Right atrium auricular region (tissue), 2 donors: ENCODE measurements around the gene SLC5A6. TPM values are rescaled to one million over a fixed set of nuclear protein-coding genes. Genes with fewer than 3 reads are reported as not detected.

Experiments
- DNase-seq: peaks from one replicate; pipeline ENCODE4 v3.0.0-alpha.2; 2019; ENCODE audit warnings: low spot score
- H3K27ac ChIP-seq, 2 donors: fragments of 200-600 bp; sonication (generic); 1 replicate in 1 of 2; 2 replicates in 1 of 2; pipeline ENCODE4 v1.5.1; 2016 to 2019
- H3K27me3 ChIP-seq, 2 donors: fragments of 200-600 bp; sonication (generic); one replicate each; pipeline versions ENCODE4 v1.5.1 to v1.6.0; 2017 to 2019
- H3K36me3 ChIP-seq: fragments of 200-600 bp; sonication (generic); one replicate; pipeline ENCODE4 v1.5.1; 2016
- H3K4me1 ChIP-seq, 2 donors: fragments of 200-600 bp; sonication (generic); one replicate each; pipeline versions ENCODE4 v1.5.1 to v1.6.0; 2017 to 2019
- H3K4me3 ChIP-seq, 2 donors: fragments of 200-600 bp; sonication (generic); 1 replicate in 1 of 2; 2 replicates in 1 of 2; pipeline ENCODE4 v1.5.1; 2017 to 2019; ENCODE audit warnings: mild to moderate bottlenecking in 1 of 2, moderate library complexity in 1 of 2
- H3K9me3 ChIP-seq, 2 donors: fragments of 200-600 bp; sonication (generic); one replicate each; pipeline ENCODE4 v1.5.1; 2019
- total RNA-seq, 2 donors: library from RNA; depleted of rRNA; stranded (reverse); fragments of >200 nt; gene quantifications; one replicate each; pipeline ENCODE4 v1.1.0, GENCODE V29; 2016
- TF ChIP-seq, protein P1 (sequence below), 2 donors: fragments of 200-600 bp; sonication (generic); IDR thresholded peaks; one replicate each; pipeline ENCODE4 v1.5.1; 2019; ENCODE audit warnings: antibody characterized with exemption in 2 of 2

Gene SLC5A6
- total RNA-seq, 2 donors from 2014 or later = 9.2 to 14.7 TPM

DNA sequence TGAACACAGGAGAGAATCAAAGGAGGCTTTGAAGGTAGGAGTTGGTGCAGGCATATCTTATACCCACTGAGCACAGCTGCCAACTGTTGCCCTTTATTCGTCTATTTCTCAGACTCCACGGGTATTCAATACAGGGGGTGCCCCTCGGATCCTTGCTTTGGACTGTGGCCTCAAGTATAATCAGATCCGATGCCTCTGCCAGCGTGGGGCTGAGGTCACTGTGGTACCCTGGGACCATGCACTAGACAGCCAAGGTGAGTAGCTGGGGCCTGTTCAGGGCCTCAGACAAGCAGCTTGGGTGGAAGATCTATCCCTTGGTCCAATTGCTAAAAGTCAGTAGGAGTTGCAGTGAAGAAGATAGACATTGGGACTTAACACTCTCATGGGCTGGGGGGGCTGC, 10.3 kb upstream of the SLC5A6 start:
- no peaks in the 10 kb centered on the region for H3K27me3 ChIP-seq
- peaks cover 0 to 7% of the 10 kb centered on the region in 2 donors for H3K4me1 ChIP-seq
- TF ChIP-seq, protein P1, sequence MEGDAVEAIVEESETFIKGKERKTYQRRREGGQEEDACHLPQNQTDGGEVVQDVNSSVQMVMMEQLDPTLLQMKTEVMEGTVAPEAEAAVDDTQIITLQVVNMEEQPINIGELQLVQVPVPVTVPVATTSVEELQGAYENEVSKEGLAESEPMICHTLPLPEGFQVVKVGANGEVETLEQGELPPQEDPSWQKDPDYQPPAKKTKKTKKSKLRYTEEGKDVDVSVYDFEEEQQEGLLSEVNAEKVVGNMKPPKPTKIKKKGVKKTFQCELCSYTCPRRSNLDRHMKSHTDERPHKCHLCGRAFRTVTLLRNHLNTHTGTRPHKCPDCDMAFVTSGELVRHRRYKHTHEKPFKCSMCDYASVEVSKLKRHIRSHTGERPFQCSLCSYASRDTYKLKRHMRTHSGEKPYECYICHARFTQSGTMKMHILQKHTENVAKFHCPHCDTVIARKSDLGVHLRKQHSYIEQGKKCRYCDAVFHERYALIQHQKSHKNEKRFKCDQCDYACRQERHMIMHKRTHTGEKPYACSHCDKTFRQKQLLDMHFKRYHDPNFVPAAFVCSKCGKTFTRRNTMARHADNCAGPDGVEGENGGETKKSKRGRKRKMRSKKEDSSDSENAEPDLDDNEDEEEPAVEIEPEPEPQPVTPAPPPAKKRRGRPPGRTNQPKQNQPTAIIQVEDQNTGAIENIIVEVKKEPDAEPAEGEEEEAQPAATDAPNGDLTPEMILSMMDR (IDR thresholded peaks at IDR 0.05) = no peak
- H3K9me3 ChIP-seq = no peaks in the 10 kb centered on the region
- DNase-seq = no peak
- peaks cover 51% of the 10 kb centered on the region for H3K36me3 ChIP-seq
- H3K4me3 ChIP-seq = no peak overlapping the region
- no peak overlapping the region for H3K27ac ChIP-seq

DNA sequence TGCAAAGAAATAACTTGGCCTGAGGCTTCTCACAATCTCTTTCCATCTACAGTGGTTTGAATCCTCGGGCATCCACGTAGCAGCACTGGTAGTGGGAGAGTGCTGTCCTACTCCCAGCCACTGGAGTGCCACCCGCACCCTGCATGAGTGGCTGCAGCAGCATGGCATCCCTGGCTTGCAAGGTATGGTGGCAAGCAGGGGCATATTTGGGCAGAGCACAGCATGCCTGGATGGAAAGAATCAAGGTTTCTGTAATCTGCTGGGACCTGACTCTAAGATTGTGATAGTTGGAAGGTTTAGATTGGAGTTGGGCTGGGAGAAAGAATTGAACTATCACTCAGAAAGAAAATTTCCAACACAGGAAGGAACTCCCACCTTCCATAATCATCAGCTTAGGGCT, 9.1 kb upstream of the SLC5A6 start:
- H3K9me3 ChIP-seq = no peaks in the 10 kb centered on the region
- peaks cover 40% of the 10 kb centered on the region for H3K36me3 ChIP-seq
- H3K27ac ChIP-seq = no peak overlapping the region
- no peak for DNase-seq
- H3K4me1 ChIP-seq = peaks cover 0 to 13% of the 10 kb centered on the region in 2 donors
- H3K4me3 ChIP-seq = no peak overlapping the region
- TF ChIP-seq, protein P1 (IDR thresholded peaks at IDR 0.05) = no peak
- H3K27me3 ChIP-seq = no peaks in the 10 kb centered on the region

DNA sequence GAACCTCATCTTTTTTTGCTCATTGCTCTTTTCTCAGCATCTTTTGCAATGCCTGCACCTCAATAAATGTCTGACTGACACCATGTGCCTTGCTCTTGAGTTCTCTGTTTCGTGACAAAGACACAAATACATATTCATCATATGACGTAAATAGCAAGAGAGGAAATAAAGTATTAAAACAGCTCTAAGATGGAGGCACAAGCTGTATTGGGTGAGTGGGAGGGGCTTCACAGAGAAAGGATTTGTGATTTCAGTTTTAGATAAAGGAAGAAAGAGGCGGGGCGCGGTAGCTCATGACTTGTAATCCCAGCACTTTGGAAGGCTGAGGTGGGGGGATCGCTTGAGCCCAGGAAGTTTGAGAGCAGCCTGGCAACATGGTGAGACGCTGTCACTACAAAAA, 8.0 kb upstream of the SLC5A6 start:
- no peaks in the 10 kb centered on the region for H3K27me3 ChIP-seq
- peaks cover 29% of the 10 kb centered on the region for H3K36me3 ChIP-seq
- no peak for DNase-seq
- peaks cover 0 to 13% of the 10 kb centered on the region in 2 donors for H3K4me1 ChIP-seq
- H3K27ac ChIP-seq = no peak overlapping the region
- no peak overlapping the region for H3K4me3 ChIP-seq
- H3K9me3 ChIP-seq = no peaks in the 10 kb centered on the region
- TF ChIP-seq, protein P1 (IDR thresholded peaks at IDR 0.05) = no peak

DNA sequence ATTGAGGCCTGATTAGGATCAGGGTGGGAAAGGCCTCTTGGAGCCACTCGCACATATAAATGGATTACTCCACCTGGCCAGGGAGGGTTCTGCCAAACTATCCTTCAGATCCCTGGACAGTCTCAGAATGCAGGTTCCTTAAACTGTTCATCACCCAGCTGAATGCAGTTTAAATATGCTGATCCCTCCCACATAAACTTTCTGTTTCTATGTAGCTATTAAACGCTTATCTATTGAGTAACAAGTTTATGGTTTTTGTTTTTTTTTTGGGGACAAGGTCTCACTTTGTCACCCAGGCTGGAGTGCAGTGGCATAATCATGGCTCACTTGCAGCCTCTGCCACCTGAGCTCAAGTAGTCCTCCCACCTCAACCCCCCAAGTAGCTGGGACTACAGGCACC, 7.0 kb upstream of the SLC5A6 start:
- H3K9me3 ChIP-seq = no peaks in the 10 kb centered on the region
- H3K27ac ChIP-seq = no peak overlapping the region
- H3K36me3 ChIP-seq = peaks cover 19% of the 10 kb centered on the region
- H3K4me3 ChIP-seq = no peak overlapping the region
- TF ChIP-seq, protein P1 (IDR thresholded peaks at IDR 0.05) = no peak
- peaks cover 0 to 13% of the 10 kb centered on the region in 2 donors for H3K4me1 ChIP-seq
- H3K27me3 ChIP-seq = no peaks in the 10 kb centered on the region
- DNase-seq = no peak

DNA sequence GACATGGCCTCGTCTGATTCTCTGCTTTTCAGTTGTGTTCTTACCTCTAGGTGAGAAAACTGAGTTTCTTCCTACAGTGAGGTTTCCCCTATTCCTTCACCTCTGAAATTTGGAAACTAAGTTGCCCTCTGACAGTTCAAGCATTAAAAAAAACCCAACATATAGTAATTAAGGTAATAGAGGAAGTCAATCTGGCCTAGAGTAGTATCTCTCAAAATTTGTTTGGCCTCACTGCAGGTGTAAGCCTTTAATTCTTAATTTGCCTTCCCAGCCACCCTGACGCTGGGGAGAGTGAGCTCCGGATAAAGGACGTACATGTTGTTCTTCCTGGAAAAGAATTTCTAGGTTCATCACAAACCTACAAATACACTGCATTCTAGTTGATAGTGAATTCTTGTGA, 6.5 kb upstream of the SLC5A6 start:
- Histone ChIP-seq H3K27ac (no peak overlapping the region), H3K9me3 (no peaks in the 10 kb centered on the region), H3K4me1 (peaks cover 0 to 13% of the 10 kb centered on the region in 2 donors), H3K4me3 (no peak overlapping the region), H3K36me3 (peaks cover 15% of the 10 kb centered on the region), H3K27me3 (no peaks in the 10 kb centered on the region)
- TF ChIP-seq, protein P1 (IDR thresholded peaks at IDR 0.05) = no peak
- DNase-seq = no peak
